GM12892 (cell line): ENCODE data around the gene NDUFC2.

Source experiments
- POLR2A ChIP-seq: IDR thresholded peaks from 2 replicates; pipeline ENCODE4 v1.6.1; 2011; ENCODE audit warnings: low read depth, low read length, control low read depth
- POLR2AphosphoS5 ChIP-seq: IDR thresholded peaks from 2 replicates; pipeline ENCODE4 v1.6.1; 2011; ENCODE audit warnings: low read depth, low read length, control low read depth

DNA sequence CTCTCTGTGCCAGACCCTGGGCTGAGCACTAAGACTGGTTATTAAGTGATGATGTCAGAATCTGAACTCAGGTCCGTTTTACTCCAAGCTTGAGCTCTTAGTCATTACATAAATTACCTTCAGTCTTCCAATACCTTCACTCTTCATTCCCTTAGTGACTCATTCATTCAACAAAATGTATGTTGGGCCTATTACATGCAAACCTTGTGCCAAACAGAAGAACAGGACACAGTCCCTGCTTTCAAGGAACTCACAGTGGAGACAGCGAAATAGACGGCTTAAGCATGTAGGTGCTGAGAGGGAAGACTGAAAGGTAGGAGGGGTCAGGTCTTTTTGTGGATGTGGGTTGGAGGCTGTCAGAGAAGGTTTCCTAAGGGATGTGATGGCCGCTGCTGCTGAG, 59.9 kb downstream of the NDUFC2 start:
- TF ChIP-seq POLR2AphosphoS5 (no peak), POLR2A (no peak)
